ENCODE results near the gene C6orf58.

Gene C6orf58

GRCh38 chr6:127582777-127583462 is 5.9 kb downstream of the C6orf58 start:
- TF ChIP-seq, protein P1, sequence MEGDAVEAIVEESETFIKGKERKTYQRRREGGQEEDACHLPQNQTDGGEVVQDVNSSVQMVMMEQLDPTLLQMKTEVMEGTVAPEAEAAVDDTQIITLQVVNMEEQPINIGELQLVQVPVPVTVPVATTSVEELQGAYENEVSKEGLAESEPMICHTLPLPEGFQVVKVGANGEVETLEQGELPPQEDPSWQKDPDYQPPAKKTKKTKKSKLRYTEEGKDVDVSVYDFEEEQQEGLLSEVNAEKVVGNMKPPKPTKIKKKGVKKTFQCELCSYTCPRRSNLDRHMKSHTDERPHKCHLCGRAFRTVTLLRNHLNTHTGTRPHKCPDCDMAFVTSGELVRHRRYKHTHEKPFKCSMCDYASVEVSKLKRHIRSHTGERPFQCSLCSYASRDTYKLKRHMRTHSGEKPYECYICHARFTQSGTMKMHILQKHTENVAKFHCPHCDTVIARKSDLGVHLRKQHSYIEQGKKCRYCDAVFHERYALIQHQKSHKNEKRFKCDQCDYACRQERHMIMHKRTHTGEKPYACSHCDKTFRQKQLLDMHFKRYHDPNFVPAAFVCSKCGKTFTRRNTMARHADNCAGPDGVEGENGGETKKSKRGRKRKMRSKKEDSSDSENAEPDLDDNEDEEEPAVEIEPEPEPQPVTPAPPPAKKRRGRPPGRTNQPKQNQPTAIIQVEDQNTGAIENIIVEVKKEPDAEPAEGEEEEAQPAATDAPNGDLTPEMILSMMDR (IDR thresholded peaks at IDR 0.05; ENCODE audit: low read depth, low read length) = no peak
- DNase-seq = no peak
- H3K4me3 ChIP-seq (ENCODE audit: low read depth, low read length) = no peak overlapping the region
- H3K9me3 ChIP-seq (ENCODE audit: severe bottlenecking) = no peaks in the 10 kb centered on the region
- H3K27me3 ChIP-seq (ENCODE audit: insufficient read depth, low read depth, severe bottlenecking) = no peaks in the 10 kb centered on the region
- no peak overlapping the region for H3K27ac ChIP-seq
- no peaks in the 10 kb centered on the region for H3K36me3 ChIP-seq

- Histone ChIP-seq H3K27ac (no peak overlapping the region), H3K9me3 (ENCODE audit: severe bottlenecking) (no peaks in the 10 kb centered on the region), H3K27me3 (ENCODE audit: insufficient read depth, low read depth, severe bottlenecking) (no peaks in the 10 kb centered on the region), H3K4me3 (ENCODE audit: low read depth, low read length) (no peak overlapping the region), H3K36me3 (no peaks in the 10 kb centered on the region)
- TF ChIP-seq, protein P1 (IDR thresholded peaks at IDR 0.05; ENCODE audit: low read depth, low read length) = no peak
- DNase-seq = no peak
Measured at GRCh38 chr6:127585123-127585522, 8.1 kb downstream of the C6orf58 start.

- TF ChIP-seq, protein P1 (IDR thresholded peaks at IDR 0.05; ENCODE audit: low read depth, low read length) = no peak
- DNase-seq = no peak
- no peaks in the 10 kb centered on the region for H3K36me3 ChIP-seq
- no peak overlapping the region for H3K27ac ChIP-seq
- no peaks in the 10 kb centered on the region for H3K9me3 ChIP-seq (ENCODE audit: severe bottlenecking)
- H3K27me3 ChIP-seq (ENCODE audit: insufficient read depth, low read depth, severe bottlenecking) = no peaks in the 10 kb centered on the region
- H3K4me3 ChIP-seq (ENCODE audit: low read depth, low read length) = no peak overlapping the region
Measured at GRCh38 chr6:127586372-127586771, 9.4 kb downstream of the C6orf58 start.

GRCh38 chr6:127587875-127588274 is 10.9 kb downstream of the C6orf58 start:
- H3K27me3 ChIP-seq (ENCODE audit: insufficient read depth, low read depth, severe bottlenecking) = no peaks in the 10 kb centered on the region
- no peak for DNase-seq
- H3K4me3 ChIP-seq (ENCODE audit: low read depth, low read length) = no peak overlapping the region
- H3K36me3 ChIP-seq = no peaks in the 10 kb centered on the region
- TF ChIP-seq, protein P1 (IDR thresholded peaks at IDR 0.05; ENCODE audit: low read depth, low read length) = no peak
- no peak overlapping the region for H3K27ac ChIP-seq
- H3K9me3 ChIP-seq (ENCODE audit: severe bottlenecking) = no peaks in the 10 kb centered on the region

GRCh38 chr6:127589135-127589534 is 12.2 kb downstream of the C6orf58 start:
- Histone ChIP-seq H3K27me3 (ENCODE audit: insufficient read depth, low read depth, severe bottlenecking) (no peaks in the 10 kb centered on the region), H3K36me3 (no peaks in the 10 kb centered on the region), H3K9me3 (ENCODE audit: severe bottlenecking) (no peaks in the 10 kb centered on the region), H3K4me3 (ENCODE audit: low read depth, low read length) (no peak overlapping the region), H3K27ac (no peak overlapping the region)
- DNase-seq = no peak
- TF ChIP-seq, protein P1 (IDR thresholded peaks at IDR 0.05; ENCODE audit: low read depth, low read length) = no peak

DNA sequence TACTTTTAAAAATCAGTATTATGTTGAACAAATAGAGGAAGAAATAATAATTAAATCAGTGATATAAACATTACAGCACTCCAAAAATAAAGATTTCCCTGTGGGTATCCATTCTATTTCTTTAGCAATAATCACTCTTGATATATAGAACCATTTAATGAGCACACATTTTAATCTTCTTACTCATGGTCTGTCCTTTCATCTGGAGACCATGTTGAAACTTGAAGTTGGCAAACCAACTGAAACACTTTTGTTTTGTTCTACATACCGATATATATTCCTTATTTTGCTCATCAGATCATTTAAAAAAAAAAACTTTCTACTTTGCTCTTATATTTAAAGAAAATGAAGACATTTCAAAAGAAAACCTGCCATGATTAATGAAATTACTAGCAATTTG is 13.4 kb downstream of the C6orf58 start:
- TF ChIP-seq, protein P1 (IDR thresholded peaks at IDR 0.05; ENCODE audit: low read depth, low read length) = no peak
- DNase-seq = no peak
- no peaks in the 10 kb centered on the region for H3K36me3 ChIP-seq
- H3K4me3 ChIP-seq (ENCODE audit: low read depth, low read length) = no peak overlapping the region
- H3K9me3 ChIP-seq (ENCODE audit: severe bottlenecking) = no peaks in the 10 kb centered on the region
- no peak overlapping the region for H3K27ac ChIP-seq
- no peaks in the 10 kb centered on the region for H3K27me3 ChIP-seq (ENCODE audit: insufficient read depth, low read depth, severe bottlenecking)

Data from WERI-Rb-1 (cell line).